Activated CD4-positive, CD25-positive, alpha-beta regulatory T cell (primary cell): ENCODE measurements around the gene PALLD.

Experiments used
- DNase-seq, 4 experiments: peaks; one replicate each; lab custom pipeline; 2025; lab: John Stamatoyannopoulos, UW

The PALLD gene

GRCh38 chr4:168831919-168832762 lies 335.3 kb downstream of the PALLD start:
- peak; percentile 4 to 27 (median 14) for DNase-seq

GRCh38 chr4:168832763-168833575 lies 336.1 kb downstream of the PALLD start:
- DNase-seq: no peak

- DNase-seq: no peak
These were observed 337.0 kb downstream of the PALLD start for GRCh38 chr4:168833881-168834280.

- no peak for DNase-seq
These were observed 339.1 kb downstream of the PALLD start for GRCh38 chr4:168835880-168836454.

- no peak for DNase-seq
These were observed 339.6 kb downstream of the PALLD start for GRCh38 chr4:168836490-168836889.

GRCh38 chr4:168837922-168838321 lies 341.1 kb downstream of the PALLD start:
- no peak for DNase-seq

- DNase-seq: no peak
These were observed 343.0 kb downstream of the PALLD start for GRCh38 chr4:168839758-168840391.

- no peak for DNase-seq
These were observed 343.5 kb downstream of the PALLD start for GRCh38 chr4:168840392-168840763.

GRCh38 chr4:168841000-168841671 lies 344.3 kb downstream of the PALLD start:
- DNase-seq: no peak

- no peak for DNase-seq
These were observed 344.8 kb downstream of the PALLD start for GRCh38 chr4:168841672-168842019.

- DNase-seq: no peak
These were observed 345.3 kb downstream of the PALLD start for GRCh38 chr4:168842186-168842585.

GRCh38 chr4:168843635-168844034 lies 346.8 kb downstream of the PALLD start:
- no peak for DNase-seq

GRCh38 chr4:168844353-168845049 lies 347.6 kb downstream of the PALLD start:
- no peak for DNase-seq

- no peak for DNase-seq
These were observed 349.0 kb downstream of the PALLD start for GRCh38 chr4:168845897-168846296.

GRCh38 chr4:168846414-168846813 lies 349.6 kb downstream of the PALLD start:
- no peak for DNase-seq

- DNase-seq: no peak
These were observed 351.1 kb downstream of the PALLD start for GRCh38 chr4:168847771-168848502.

- DNase-seq: no peak
These were observed 352.3 kb downstream of the PALLD start for GRCh38 chr4:168849030-168849675.

GRCh38 chr4:168849997-168850396 lies 353.1 kb downstream of the PALLD start:
- no peak for DNase-seq

GRCh38 chr4:168852387-168852786 lies 355.5 kb downstream of the PALLD start:
- DNase-seq: no peak
